H1 (cell line): ENCODE results near the gene COL25A1.

Source experiments
- CHD1 ChIP-seq: IDR thresholded peaks from 2 replicates; pipeline ENCODE4 v1.6.1; 2012; ENCODE audit warnings: low read depth, low read length, improper control_type of control experiment
- POLR2A ChIP-seq, 2 experiments: IDR thresholded peaks; 1 replicate in 1 of 2; 2 replicates in 1 of 2; pipeline ENCODE4 v1.6.1; 2011; ENCODE audit warnings: low read depth in 2 of 2, low read length in 2 of 2, mild to moderate bottlenecking in 2 of 2; ENCODE audit errors: control extremely low read depth in 1 of 2
- TBP ChIP-seq: IDR thresholded peaks from 2 replicates; pipeline ENCODE4 v1.6.1; 2011; ENCODE audit warnings: low read depth, low read length, improper control_type of control experiment
- TF ChIP-seq, protein P1 (sequence below): IDR thresholded peaks from 2 replicates; pipeline ENCODE4 v1.6.1; 2012; ENCODE audit warnings: inconsistent platforms
- TF ChIP-seq, protein P2 (sequence below), 3 experiments: IDR thresholded peaks; 1 replicate in 2 of 3; 2 replicates in 1 of 3; pipeline versions ENCODE4 v1.5.1 to v1.6.1; 2011; ENCODE audit warnings: low read length in 3 of 3, mild to moderate bottlenecking in 3 of 3, inconsistent platforms in 2 of 3, low read depth in 1 of 3, moderate library complexity in 1 of 3; ENCODE audit not compliant: insufficient read depth in 1 of 3; ENCODE audit errors: control extremely low read depth in 1 of 3

DNA sequence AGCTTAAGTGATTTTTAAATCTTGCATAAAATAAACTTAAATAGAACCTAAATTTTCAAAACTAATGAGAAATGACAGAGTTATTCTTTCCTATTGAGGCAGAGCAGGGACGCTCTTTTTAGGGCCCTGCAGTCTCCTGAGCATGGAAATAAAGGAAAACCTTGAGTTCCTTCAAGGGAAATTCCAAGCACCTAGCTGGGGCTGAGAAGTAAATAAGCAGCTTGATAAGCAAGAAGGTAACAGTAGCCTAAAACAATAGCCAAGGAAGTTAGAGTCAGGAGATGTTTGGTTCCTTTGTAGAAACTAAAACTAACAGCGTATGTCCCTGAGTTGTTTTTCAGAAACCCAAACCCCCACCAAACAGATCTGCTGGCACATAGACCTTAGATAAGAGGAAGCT is 174.6 kb downstream of the COL25A1 start:
- TF ChIP-seq POLR2A (IDR thresholded peaks at IDR 0.05; ENCODE audit: control extremely low read depth in 1 of 2, low read depth in 2 of 2, low read length in 2 of 2), result no peak
- TF ChIP-seq, protein P1, sequence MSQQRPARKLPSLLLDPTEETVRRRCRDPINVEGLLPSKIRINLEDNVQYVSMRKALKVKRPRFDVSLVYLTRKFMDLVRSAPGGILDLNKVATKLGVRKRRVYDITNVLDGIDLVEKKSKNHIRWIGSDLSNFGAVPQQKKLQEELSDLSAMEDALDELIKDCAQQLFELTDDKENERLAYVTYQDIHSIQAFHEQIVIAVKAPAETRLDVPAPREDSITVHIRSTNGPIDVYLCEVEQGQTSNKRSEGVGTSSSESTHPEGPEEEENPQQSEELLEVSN, result no peak
- no peak for TF ChIP-seq CHD1
- TF ChIP-seq, protein P2, sequence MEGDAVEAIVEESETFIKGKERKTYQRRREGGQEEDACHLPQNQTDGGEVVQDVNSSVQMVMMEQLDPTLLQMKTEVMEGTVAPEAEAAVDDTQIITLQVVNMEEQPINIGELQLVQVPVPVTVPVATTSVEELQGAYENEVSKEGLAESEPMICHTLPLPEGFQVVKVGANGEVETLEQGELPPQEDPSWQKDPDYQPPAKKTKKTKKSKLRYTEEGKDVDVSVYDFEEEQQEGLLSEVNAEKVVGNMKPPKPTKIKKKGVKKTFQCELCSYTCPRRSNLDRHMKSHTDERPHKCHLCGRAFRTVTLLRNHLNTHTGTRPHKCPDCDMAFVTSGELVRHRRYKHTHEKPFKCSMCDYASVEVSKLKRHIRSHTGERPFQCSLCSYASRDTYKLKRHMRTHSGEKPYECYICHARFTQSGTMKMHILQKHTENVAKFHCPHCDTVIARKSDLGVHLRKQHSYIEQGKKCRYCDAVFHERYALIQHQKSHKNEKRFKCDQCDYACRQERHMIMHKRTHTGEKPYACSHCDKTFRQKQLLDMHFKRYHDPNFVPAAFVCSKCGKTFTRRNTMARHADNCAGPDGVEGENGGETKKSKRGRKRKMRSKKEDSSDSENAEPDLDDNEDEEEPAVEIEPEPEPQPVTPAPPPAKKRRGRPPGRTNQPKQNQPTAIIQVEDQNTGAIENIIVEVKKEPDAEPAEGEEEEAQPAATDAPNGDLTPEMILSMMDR (IDR thresholded peaks at IDR 0.05; ENCODE audit: control extremely low read depth in 1 of 3, insufficient read depth in 1 of 3, low read depth in 1 of 3, low read length in 3 of 3), result no peak
- no peak for TF ChIP-seq TBP
